Measurements from ENCODE around the gene NELFB. TPM values are rescaled to one million over a fixed set of nuclear protein-coding genes. Genes with fewer than 3 reads are reported as not detected.

Gene NELFB
- polyA plus RNA-seq, 1 experiment = 51.9 TPM

- Histone ChIP-seq H3K27me3 (ENCODE audit: control insufficient read depth, insufficient read depth, low read length) (peaks cover 14% of the 10 kb centered on the region), H3K36me3 (ENCODE audit: control insufficient read depth, insufficient read depth, low read length) (no peaks in the 10 kb centered on the region), H3K4me3 (ENCODE audit: low read depth, low read length) (no peak overlapping the region)
- CTCF ChIA-PET = interaction anchor here (0.9 to 1.2 kb wide), 4 partner anchors 9 to 152 kb away, joined by 3 to 6 read pairs (median 3); partner anchors contain the start of gene NRARP
- POLR2A ChIA-PET = interaction anchor here (0.5 kb wide), 2 partner anchors 9 to 93 kb away, joined by 4 to 10 read pairs; no protein-coding TSS in a partner anchor
- DNase-seq (ENCODE audit: low read depth) = no peak
- TF ChIP-seq, protein P1, sequence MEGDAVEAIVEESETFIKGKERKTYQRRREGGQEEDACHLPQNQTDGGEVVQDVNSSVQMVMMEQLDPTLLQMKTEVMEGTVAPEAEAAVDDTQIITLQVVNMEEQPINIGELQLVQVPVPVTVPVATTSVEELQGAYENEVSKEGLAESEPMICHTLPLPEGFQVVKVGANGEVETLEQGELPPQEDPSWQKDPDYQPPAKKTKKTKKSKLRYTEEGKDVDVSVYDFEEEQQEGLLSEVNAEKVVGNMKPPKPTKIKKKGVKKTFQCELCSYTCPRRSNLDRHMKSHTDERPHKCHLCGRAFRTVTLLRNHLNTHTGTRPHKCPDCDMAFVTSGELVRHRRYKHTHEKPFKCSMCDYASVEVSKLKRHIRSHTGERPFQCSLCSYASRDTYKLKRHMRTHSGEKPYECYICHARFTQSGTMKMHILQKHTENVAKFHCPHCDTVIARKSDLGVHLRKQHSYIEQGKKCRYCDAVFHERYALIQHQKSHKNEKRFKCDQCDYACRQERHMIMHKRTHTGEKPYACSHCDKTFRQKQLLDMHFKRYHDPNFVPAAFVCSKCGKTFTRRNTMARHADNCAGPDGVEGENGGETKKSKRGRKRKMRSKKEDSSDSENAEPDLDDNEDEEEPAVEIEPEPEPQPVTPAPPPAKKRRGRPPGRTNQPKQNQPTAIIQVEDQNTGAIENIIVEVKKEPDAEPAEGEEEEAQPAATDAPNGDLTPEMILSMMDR (IDR thresholded peaks at IDR 0.05; ENCODE audit: insufficient read depth, low read depth, low read length) = no peak
Observed at GRCh38 chr9:137293482-137294090, 38.5 kb downstream of the NELFB start.

GRCh38 chr9:137294091-137294680 lies 39.1 kb downstream of the NELFB start:
- ChIA-PET CTCF (interaction anchor here (0.8 to 1.4 kb wide), 5 partner anchors 8 to 40 kb away, joined by 3 to 6 read pairs (median 3); partner anchors contain the start of gene NRARP), POLR2A (interaction anchor here (0.5 kb wide), 1 partner anchor 93 kb away, joined by 4 read pairs; no protein-coding TSS in a partner anchor)
- DNase-seq (ENCODE audit: low read depth) = no peak
- H3K4me3 ChIP-seq (ENCODE audit: low read depth, low read length) = no peak overlapping the region
- H3K27me3 ChIP-seq (ENCODE audit: control insufficient read depth, insufficient read depth, low read length) = peaks cover 20% of the 10 kb centered on the region
- H3K36me3 ChIP-seq (ENCODE audit: control insufficient read depth, insufficient read depth, low read length) = no peaks in the 10 kb centered on the region
- TF ChIP-seq, protein P1 (IDR thresholded peaks at IDR 0.05; ENCODE audit: insufficient read depth, low read depth, low read length) = no peak

- CTCF ChIA-PET = interaction anchor here (0.8 to 1.4 kb wide), 3 partner anchors 10 to 40 kb away, joined by 3 to 5 read pairs (median 3); no protein-coding TSS in a partner anchor
Observed at GRCh38 chr9:137294681-137295237, 39.6 kb downstream of the NELFB start.

GRCh38 chr9:137295238-137295811 lies 40.2 kb downstream of the NELFB start:
- ChIA-PET POLR2A (no interaction called here), CTCF (interaction anchor here (1.4 kb wide), 1 partner anchor 10 kb away, joined by 5 read pairs; no protein-coding TSS in a partner anchor)
- no peak for DNase-seq (ENCODE audit: low read depth)
- peak overlapping the region; percentile 13; the same call in 1 of the 2 replicates for H3K4me3 ChIP-seq (ENCODE audit: low read depth, low read length)
- TF ChIP-seq, protein P1 (IDR thresholded peaks at IDR 0.05; ENCODE audit: insufficient read depth, low read depth, low read length) = no peak
- H3K36me3 ChIP-seq (ENCODE audit: control insufficient read depth, insufficient read depth, low read length) = no peaks in the 10 kb centered on the region
- H3K27me3 ChIP-seq (ENCODE audit: control insufficient read depth, insufficient read depth, low read length) = peaks cover 24% of the 10 kb centered on the region

More at GRCh38 chr9:137294681-137295237, 39.6 kb downstream of the NELFB start:
- Histone ChIP-seq H3K4me3 (ENCODE audit: low read depth, low read length) (no peak overlapping the region), H3K27me3 (ENCODE audit: control insufficient read depth, insufficient read depth, low read length) (peaks cover 23% of the 10 kb centered on the region), H3K36me3 (ENCODE audit: control insufficient read depth, insufficient read depth, low read length) (no peaks in the 10 kb centered on the region)
- POLR2A ChIA-PET = no interaction called here
- TF ChIP-seq, protein P1 (IDR thresholded peaks at IDR 0.05; ENCODE audit: insufficient read depth, low read depth, low read length) = peak; percentile 39
- DNase-seq (ENCODE audit: low read depth) = no peak
